ENCODE data around the gene RALY. TPM values are rescaled to one million over a fixed set of nuclear protein-coding genes. Genes with fewer than 3 reads are reported as not detected.

Gene RALY
- total and polyA plus RNA-seq, 2 of the 4 experiments (the other 2 are of a cell fraction) = 46.2 to 115 TPM

GRCh38 chr20:34089175-34089479 is 95.4 kb downstream of the RALY start:
- no peak overlapping the region for H3K56ac ChIP-seq (ENCODE audit: extremely low read depth, insufficient read depth, low read length)

More at GRCh38 chr20:34089175-34089479, 95.4 kb downstream of the RALY start:
- DNase-seq (no peak), ATAC-seq (ENCODE audit: low read depth) (no peak)
- peaks cover 16% of the 10 kb centered on the region for H3K9me1 ChIP-seq (ENCODE audit: insufficient read depth, low read length)
- H2BK15ac ChIP-seq (ENCODE audit: low read depth, low read length) = no peak overlapping the region
- no peak overlapping the region for H2BK120ac ChIP-seq (ENCODE audit: low read depth, low read length)
- H3K4ac ChIP-seq (ENCODE audit: low read depth, low read length) = no peak overlapping the region
- POLR2A ChIA-PET (ENCODE audit: unreplicated experiment) = no interaction called here
- in situ Hi-C loops (cut with MboI; ENCODE audit: low sequenced_read_pairs) (no loop called here), dilution Hi-C loops (cut with HindIII; ENCODE audit: low sequenced_read_pairs, unreplicated experiment) (no loop called here), intact Hi-C loops (cut with micrococcal nuclease) (no loop called here)
- no peak overlapping the region for H2AK5ac ChIP-seq (ENCODE audit: low read depth, low read length)
- no peaks in the 10 kb centered on the region for H3K27me3 ChIP-seq (ENCODE audit: control insufficient read depth, insufficient read depth, low read length)
- H3K79me1 ChIP-seq (ENCODE audit: low read depth in 1 of 2, low read length in 2 of 2) = peaks cover 46 to 74% of the 10 kb centered on the region in 2 experiments
- no TSS peak for BruUV-seq (replicated peaks)
- H4K20me1 ChIP-seq (ENCODE audit: insufficient read depth, low read length) = peaks cover 77% of the 10 kb centered on the region
- H4K5ac ChIP-seq (ENCODE audit: low read depth, low read length) = no peak overlapping the region
- H3K27ac ChIP-seq (ENCODE audit: insufficient read depth, low read length) = no peak overlapping the region
- no CpG with 5 or more reads among the region's 5 CpGs for WGBS, 2 experiments (ENCODE audit: extremely low coverage in 2 of 2, insufficient read length in 1 of 2)
- H3K23ac ChIP-seq (ENCODE audit: low read depth, low read length) = no peak overlapping the region
- no peak for TF ChIP-seq MXI1 (IDR thresholded peaks at IDR 0.05; ENCODE audit: borderline replicate concordance, low read depth, low read length)
- no peak for TF ChIP-seq RCOR1 (IDR thresholded peaks at IDR 0.05; ENCODE audit: insufficient replicate concordance, low read length)
- no peak for TF ChIP-seq ELK1 (IDR thresholded peaks at IDR 0.05; ENCODE audit: borderline replicate concordance, low read depth, low read length)
- TF ChIP-seq SMC3 (IDR thresholded peaks at IDR 0.05; ENCODE audit: low read depth, low read length) = no peak
- no peak for TF ChIP-seq BHLHE40 (IDR thresholded peaks at IDR 0.05; ENCODE audit: low read depth, low read length)
- no peak for TF ChIP-seq RFX5 (IDR thresholded peaks at IDR 0.05; ENCODE audit: low read depth, low read length)
- TF ChIP-seq NFE2L2 (IDR thresholded peaks at IDR 0.05; ENCODE audit: low read depth, low read length) = no peak
- no peaks in the 10 kb centered on the region for H3K9me3 ChIP-seq (ENCODE audit: control insufficient read depth, insufficient read depth, low read length)
- H3K4me1 ChIP-seq (ENCODE audit: control insufficient read depth, insufficient read depth, low read length) = no peaks in the 10 kb centered on the region
- no peak overlapping the region for H2BK20ac ChIP-seq (ENCODE audit: low read depth, low read length)
- CTCF ChIA-PET = no interaction called here
- H4K8ac ChIP-seq (ENCODE audit: low read depth in 2 of 2, low read length in 2 of 2) = no peak overlapping the region
- no peak overlapping the region for H2AFZ ChIP-seq (replicated peaks; ENCODE audit: low read length, poor library complexity)
- no peak overlapping the region for H3K4me2 ChIP-seq (ENCODE audit: low read depth, low read length)
- H3K14ac ChIP-seq (replicated peaks; ENCODE audit: low read depth, low read length) = no peak overlapping the region
- peaks cover 67% of the 10 kb centered on the region for H3K36me3 ChIP-seq (ENCODE audit: control insufficient read depth, insufficient read depth, low read length)
- H3K9ac ChIP-seq (ENCODE audit: low read depth, low read length) = no peak overlapping the region
- H3K18ac ChIP-seq (ENCODE audit: low read depth, low read length) = no peak overlapping the region
- no peak overlapping the region for H3K4me3 ChIP-seq (ENCODE audit: insufficient read depth, low read depth, low read length)
- H2BK5ac ChIP-seq (ENCODE audit: low read depth, low read length, poor library complexity, severe bottlenecking) = no peak overlapping the region
- H2AK9ac ChIP-seq (replicated peaks; ENCODE audit: low read depth, low read length, poor library complexity) = no peak overlapping the region
- no peak overlapping the region for H4K91ac ChIP-seq (ENCODE audit: insufficient read depth, low read depth, low read length)

Measured in IMR-90 (cell line).